GM21528 (cell line): Measurements from ENCODE around the gene KRT8.

ENCODE experiments used
- ATAC-seq: cut with Tn5 transposase; IDR thresholded peaks from one replicate; pipeline ENCODE4 v1.9.1; 2021; ENCODE audit warnings: mild to moderate bottlenecking, moderate library complexity; ENCODE audit not compliant: unreplicated experiment, low FRiP score

KRT8 gene

GRCh38 chr12:52925717-52926595, 21.1 kb upstream of the KRT8 start:
- no peak for ATAC-seq

GRCh38 chr12:52924764-52925716, 20.2 kb upstream of the KRT8 start:
- no peak for ATAC-seq

GRCh38 chr12:52921488-52922165, 16.8 kb upstream of the KRT8 start:
- no peak for ATAC-seq

- ATAC-seq, result no peak
Measured at GRCh38 chr12:52920937-52921336, 16.1 kb upstream of the KRT8 start.

- no peak for ATAC-seq
Measured at GRCh38 chr12:52918784-52919183, 13.9 kb upstream of the KRT8 start.

- ATAC-seq, result no peak
Measured at GRCh38 chr12:52918351-52918750, 13.5 kb upstream of the KRT8 start.

GRCh38 chr12:52917800-52918199, 12.9 kb upstream of the KRT8 start:
- no peak for ATAC-seq

GRCh38 chr12:52916216-52916615, 11.3 kb upstream of the KRT8 start:
- ATAC-seq, result no peak

GRCh38 chr12:52915637-52916036, 10.8 kb upstream of the KRT8 start:
- no peak for ATAC-seq

GRCh38 chr12:52914576-52915121, 9.8 kb upstream of the KRT8 start:
- ATAC-seq, result no peak

- no peak for ATAC-seq
Measured at GRCh38 chr12:52913431-52913821, 8.6 kb upstream of the KRT8 start.

- ATAC-seq, result no peak
Measured at GRCh38 chr12:52912711-52913430, 8.0 kb upstream of the KRT8 start.

- ATAC-seq, result no peak
Measured at GRCh38 chr12:52910248-52910883, 5.5 kb upstream of the KRT8 start.

- ATAC-seq, result no peak
Measured at GRCh38 chr12:52909796-52910195, 4.9 kb upstream of the KRT8 start.

- no peak for ATAC-seq
Measured at GRCh38 chr12:52909331-52909730, 4.5 kb upstream of the KRT8 start.

- ATAC-seq, result no peak
Measured at GRCh38 chr12:52907092-52907810, 2.4 kb upstream of the KRT8 start.

GRCh38 chr12:52906191-52906601, 1.3 kb upstream of the KRT8 start:
- ATAC-seq, result no peak

- ATAC-seq, result no peak
Measured at GRCh38 chr12:52903855-52904508, 894 bp downstream of the KRT8 start.
